Stromal cell of bone marrow (primary cell): ENCODE results near the gene SIGLEC7.

ENCODE experiments used
- DNase-seq: peaks from one replicate; pipeline ENCODE4 v3.0.0-alpha.2; 2012; ENCODE audit warnings: low read depth

SIGLEC7 gene

GRCh38 chr19:51119101-51119500, 23.0 kb upstream of the SIGLEC7 start:
- DNase-seq = no peak

GRCh38 chr19:51119611-51120010, 22.5 kb upstream of the SIGLEC7 start:
- no peak for DNase-seq

GRCh38 chr19:51120160-51120559, 21.9 kb upstream of the SIGLEC7 start:
- DNase-seq = no peak

GRCh38 chr19:51121257-51121656, 20.8 kb upstream of the SIGLEC7 start:
- no peak for DNase-seq

- no peak for DNase-seq
These were observed 19.8 kb upstream of the SIGLEC7 start for GRCh38 chr19:51122112-51122981.

- no peak for DNase-seq
These were observed 18.7 kb upstream of the SIGLEC7 start for GRCh38 chr19:51123381-51123800.

GRCh38 chr19:51123802-51124201, 18.3 kb upstream of the SIGLEC7 start:
- no peak for DNase-seq

GRCh38 chr19:51124216-51124615, 17.9 kb upstream of the SIGLEC7 start:
- no peak for DNase-seq

- no peak for DNase-seq
These were observed 17.4 kb upstream of the SIGLEC7 start, which contains the start of gene SIGLEC9 for GRCh38 chr19:51124729-51125128. Gene SIGLEC9 (plus strand): TSS chr19:51124906. CDS start chr19:51124975, 69 bp downstream.

GRCh38 chr19:51125421-51126075, 16.6 kb upstream of the SIGLEC7 start:
- DNase-seq = no peak

- no peak for DNase-seq
These were observed 15.1 kb upstream of the SIGLEC7 start for GRCh38 chr19:51127032-51127431.

- DNase-seq = no peak
These were observed 14.3 kb upstream of the SIGLEC7 start for GRCh38 chr19:51127755-51128154.

- no peak for DNase-seq
These were observed 13.9 kb upstream of the SIGLEC7 start for GRCh38 chr19:51128227-51128626.

- no peak for DNase-seq
These were observed 12.4 kb upstream of the SIGLEC7 start for GRCh38 chr19:51129716-51130115.

GRCh38 chr19:51131780-51132680, 10.1 kb upstream of the SIGLEC7 start:
- no peak for DNase-seq

- DNase-seq = no peak
These were observed 7.1 kb upstream of the SIGLEC7 start for GRCh38 chr19:51135004-51135403.

- DNase-seq = no peak
These were observed 5.9 kb upstream of the SIGLEC7 start for GRCh38 chr19:51135986-51136762.

- DNase-seq = no peak
These were observed 5.1 kb upstream of the SIGLEC7 start for GRCh38 chr19:51136851-51137551.

GRCh38 chr19:51137792-51138425, 4.2 kb upstream of the SIGLEC7 start:
- DNase-seq = no peak

GRCh38 chr19:51138549-51138979, 3.5 kb upstream of the SIGLEC7 start:
- no peak for DNase-seq
